PFSK-1 (cell line): ENCODE measurements around the gene KIAA0825.

Experiments used
- POLR2AphosphoS5 ChIP-seq: IDR thresholded peaks from 2 replicates; pipeline ENCODE4 v1.6.1; 2012; ENCODE audit warnings: low read depth, mild to moderate bottlenecking, control low read depth, low read length, moderate library complexity
- TAF1 ChIP-seq: IDR thresholded peaks from 2 replicates; pipeline ENCODE4 v1.6.1; 2012; ENCODE audit warnings: low read length, control low read depth, borderline replicate concordance; ENCODE audit not compliant: insufficient read depth

DNA sequence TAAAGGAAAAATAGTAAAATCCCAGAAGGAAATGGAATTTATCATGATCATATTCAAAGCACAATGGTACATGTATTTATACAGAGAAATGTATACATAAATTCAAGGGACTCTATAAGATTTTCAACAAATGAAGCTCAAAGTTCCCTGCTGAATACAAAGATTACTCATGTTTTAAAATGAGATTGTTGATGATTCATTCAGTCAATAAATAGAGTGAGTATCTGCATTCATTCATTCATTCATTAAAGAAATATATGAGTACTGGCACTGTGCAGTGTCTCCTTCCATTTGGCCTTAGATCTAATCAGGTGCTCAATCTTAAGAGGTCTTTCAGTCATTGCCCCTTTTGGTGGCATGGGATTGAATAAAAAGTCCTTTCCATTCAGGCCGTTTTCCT lies 310.0 kb downstream of the KIAA0825 start:
- TF ChIP-seq TAF1 = no peak
- no peak for TF ChIP-seq POLR2AphosphoS5
